Measurements from ENCODE around the gene KRT33A. TPM values are rescaled to one million over a fixed set of nuclear protein-coding genes. Genes with fewer than 3 reads are reported as not detected.
"Not testable (repeated sequence)": the region's sequence is repeated elsewhere in the genome, so short reads cannot be mapped to it uniquely, and the experiment has no call there.

Gene KRT33A
- total and polyA plus RNA-seq, 2 of the 8 experiments (the other 6 are each of a cell fraction or from before 2014, with no cell fraction given), result not detected

- H2BK20ac ChIP-seq (ENCODE audit: low read length); H4K8ac ChIP-seq (ENCODE audit: extremely low read depth, insufficient read depth, low read length); H3K56ac ChIP-seq (replicated peaks; ENCODE audit: insufficient read length, low read depth, low read length); H4K91ac ChIP-seq (replicated peaks; ENCODE audit: insufficient read length, low read length); H4K5ac ChIP-seq (ENCODE audit: insufficient read length, low read depth, low read length); H2BK120ac ChIP-seq (replicated peaks; ENCODE audit: low read depth, low read length); H3K36me3 ChIP-seq (ENCODE audit: control insufficient read depth in 2 of 4, insufficient read depth in 4 of 4, low read length in 3 of 4); H3K79me2 ChIP-seq (ENCODE audit: control insufficient read depth in 1 of 2, insufficient read depth in 2 of 2, low read length in 2 of 2); H3K4me3 ChIP-seq (ENCODE audit: extremely low read depth in 1 of 4, insufficient read depth in 2 of 4, low read depth in 3 of 4, low read length in 4 of 4); FAIRE-seq; H3K23ac ChIP-seq (ENCODE audit: insufficient read length); H3K9ac ChIP-seq (replicated peaks in 1 of 4; ENCODE audit: extremely low read depth in 1 of 4, low read depth in 3 of 4, low read length in 3 of 4); H3K4me2 ChIP-seq (ENCODE audit: insufficient read depth in 1 of 2, low read depth in 2 of 2, low read length in 2 of 2); POLR2A ChIA-PET (ENCODE audit: partially characterized antibody); H2BK12ac ChIP-seq (ENCODE audit: low read depth, low read length); H3K14ac ChIP-seq (ENCODE audit: insufficient read length); H2AK5ac ChIP-seq (ENCODE audit: low read depth, low read length); H2AFZ ChIP-seq (ENCODE audit: low read length); H2BK15ac ChIP-seq (ENCODE audit: low read length); H3K79me1 ChIP-seq (ENCODE audit: low read depth, low read length); H3K18ac ChIP-seq (ENCODE audit: extremely low read depth, low read length); H2BK5ac ChIP-seq (ENCODE audit: low read depth, low read length); DNase-seq (ENCODE audit: low read depth in 1 of 2, low spot score in 2 of 2); H3K23me2 ChIP-seq (ENCODE audit: low read depth, low read length); H3K4me1 ChIP-seq (replicated peaks in 1 of 4; ENCODE audit: control insufficient read depth in 3 of 4, insufficient read depth in 4 of 4, low read length in 3 of 4); H3K4ac ChIP-seq (replicated peaks; ENCODE audit: insufficient read length, low read depth, low read length); H3K9me3 ChIP-seq (ENCODE audit: insufficient read depth in 2 of 2, low read depth in 1 of 2, low read length in 1 of 2); H4K20me1 ChIP-seq (replicated peaks in 1 of 2; ENCODE audit: control insufficient read depth in 1 of 2, insufficient read depth in 2 of 2, low read length in 2 of 2); H3K27ac ChIP-seq (ENCODE audit: low read depth, low read length); H3K27me3 ChIP-seq (replicated peaks in 1 of 4; ENCODE audit: control insufficient read depth in 3 of 4, extremely low read depth in 1 of 4, insufficient read depth in 3 of 4, low read length in 3 of 4): not testable (repeated sequence)
- 83% methylated on average over 7 of the region's 7 CpGs; no CpG with 5 or more reads in 1 of the 2 experiments for WGBS, 2 experiments (ENCODE audit: extremely low coverage in 1 of 2, insufficient coverage in 1 of 2, insufficient read length in 1 of 2, insufficient replicate concordance in 2 of 2, low coverage in 1 of 2, low lambda C conversion rate in 2 of 2, missing lambda C conversion rate in 1 of 2)
- CTCF ChIA-PET (ENCODE audit: partially characterized antibody), result interaction anchor here (0.6 to 1.4 kb wide), 2 partner anchors 41 to 882 kb away, joined by 3 read pairs; no protein-coding TSS in a partner anchor
Measured at GRCh38 chr17:41380091-41380490, 29.5 kb upstream of the KRT33A start.

Data from H1 (cell line).